Stimulated activated naive B cell treated with anti-CD40 and anti-IgM and Interleukin-4, amounts not matched to agents 10 μg/mL and 1 μg/mL and 100 μg/mL, for 72 hours (primary cell): ENCODE measurements around the gene KRTAP3-2.
"Not testable (repeated sequence)": the region's sequence is repeated elsewhere in the genome, so short reads cannot be mapped to it uniquely, and the experiment has no call there.

ENCODE experiments used
- ATAC-seq, 2 donors: fragments of 150-1000 bp; cut with Tn5 transposase; replicated peaks; 2 replicates each; pipeline ENCODE4 v1.10.0; 2021; ENCODE audit warnings: moderate library complexity in 1 of 2
- DNase-seq: peaks from one replicate; pipeline ENCODE4 v3.0.0; 2021
- H3K27ac Mint-ChIP-seq: one replicate; pipeline ENCODE4 v1.8.0; 2022; ENCODE audit warnings: mild to moderate bottlenecking, mixed read lengths
- H3K27me3 Mint-ChIP-seq, 2 donors: one replicate each; pipeline ENCODE4 v1.8.0; 2022; ENCODE audit warnings: mixed read lengths in 2 of 2
- H3K36me3 Mint-ChIP-seq, 2 donors: one replicate each; pipeline ENCODE4 v1.8.0; 2022; ENCODE audit warnings: mixed read lengths in 2 of 2, mild to moderate bottlenecking in 1 of 2
- H3K4me1 Mint-ChIP-seq, 2 donors: one replicate each; pipeline ENCODE4 v1.8.0; 2022; ENCODE audit warnings: mixed read lengths in 2 of 2, mild to moderate bottlenecking in 1 of 2
- H3K4me3 Mint-ChIP-seq, 2 donors: one replicate each; pipeline ENCODE4 v1.8.0; 2022; ENCODE audit warnings: mild to moderate bottlenecking in 2 of 2, mixed read lengths in 2 of 2, moderate library complexity in 1 of 2
- H3K9me3 Mint-ChIP-seq, 2 donors: one replicate each; pipeline ENCODE4 v1.8.0; 2022; ENCODE audit warnings: mixed read lengths in 2 of 2, mild to moderate bottlenecking in 1 of 2

The KRTAP3-2 gene

GRCh38 chr17:40999563-40999962 is at the start of gene KRTAP3-2:
Gene KRTAP3-2 (minus strand): TSS chr17:40999906. CDS start chr17:40999853, 53 bp downstream.
- ATAC-seq, H3K4me1 Mint-ChIP-seq, H3K27ac Mint-ChIP-seq, H3K4me3 Mint-ChIP-seq, H3K9me3 Mint-ChIP-seq, H3K36me3 Mint-ChIP-seq, DNase-seq: not testable (repeated sequence)
- peaks cover 30 to 42% of the 10 kb centered on the region in 2 donors for H3K27me3 Mint-ChIP-seq

GRCh38 chr17:41049110-41049509 is 49.4 kb upstream of the KRTAP3-2 start:
- Mint-ChIP-seq H3K4me1 (peaks cover 0 to 3% of the 10 kb centered on the region in 2 donors), H3K27ac (no peak overlapping the region), H3K36me3 (no peaks in the 10 kb centered on the region), H3K9me3 (peaks cover 4% of the 10 kb centered on the region in 2 donors), H3K4me3 (no peak overlapping the region), H3K27me3 (peaks cover 20 to 21% of the 10 kb centered on the region in 2 donors)
- ATAC-seq: no peak
- DNase-seq: no peak

DNA sequence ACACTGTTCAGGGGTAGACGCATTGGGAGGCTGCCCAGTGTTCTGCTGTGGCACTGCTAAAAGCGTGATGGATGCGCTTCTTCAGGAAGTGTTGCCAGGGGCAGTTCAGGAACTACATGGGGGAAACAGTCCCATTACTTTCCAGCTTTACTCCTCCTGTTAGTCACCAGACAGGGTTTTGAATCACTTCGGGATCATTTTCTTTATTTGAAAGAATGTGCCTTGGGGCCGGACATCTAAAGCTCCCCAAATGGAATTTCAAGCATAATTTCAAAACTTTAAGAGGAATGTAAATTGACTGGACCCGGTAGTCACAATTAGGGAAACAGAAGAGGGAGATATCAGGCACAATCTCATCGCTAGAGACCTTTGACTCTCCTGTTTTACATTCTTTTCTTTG is 48.7 kb upstream of the KRTAP3-2 start:
- H3K4me3 Mint-ChIP-seq: no peak overlapping the region
- H3K4me1 Mint-ChIP-seq: peaks cover 0 to 3% of the 10 kb centered on the region in 2 donors
- no peak overlapping the region for H3K27ac Mint-ChIP-seq
- DNase-seq (no peak), ATAC-seq (no peak)
- H3K36me3 Mint-ChIP-seq: no peaks in the 10 kb centered on the region
- peaks cover 5% of the 10 kb centered on the region in 2 donors for H3K9me3 Mint-ChIP-seq
- H3K27me3 Mint-ChIP-seq: peaks cover 18 to 25% of the 10 kb centered on the region in 2 donors

GRCh38 chr17:41046735-41047465 is 47.2 kb upstream of the KRTAP3-2 start, which contains the start of gene KRTAP2-1:
Gene KRTAP2-1 (minus strand): TSS chr17:41047316. CDS start chr17:41047267, 49 bp downstream.
- not testable (repeated sequence) for H3K36me3 Mint-ChIP-seq, H3K4me3 Mint-ChIP-seq, H3K27ac Mint-ChIP-seq, ATAC-seq, DNase-seq, H3K4me1 Mint-ChIP-seq
- Mint-ChIP-seq H3K27me3 (peaks cover 20 to 28% of the 10 kb centered on the region in 2 donors), H3K9me3 (peaks cover 4 to 12% of the 10 kb centered on the region in 2 donors)

DNA sequence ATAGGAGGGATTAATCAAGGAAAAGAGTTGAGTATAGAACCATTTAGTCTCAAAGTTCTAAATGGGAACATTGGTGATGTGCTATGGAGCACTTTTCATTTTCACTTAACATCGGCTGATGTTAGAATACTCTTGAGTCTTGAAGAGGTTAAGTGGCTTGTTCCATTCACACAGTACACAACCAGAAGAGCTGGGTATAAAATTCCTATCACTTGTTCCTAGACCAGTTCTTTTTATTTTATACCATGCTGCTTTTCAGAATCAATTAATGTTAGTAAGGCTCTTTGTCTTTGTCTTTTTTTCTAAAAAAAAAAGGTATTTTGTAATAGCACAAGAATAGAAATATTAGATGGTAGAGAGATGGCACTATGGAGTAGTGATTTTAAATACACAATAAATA is 43.2 kb upstream of the KRTAP3-2 start:
- Mint-ChIP-seq H3K9me3 (peaks cover 4 to 12% of the 10 kb centered on the region in 2 donors), H3K4me1 (no peaks in the 10 kb centered on the region), H3K4me3 (no peak overlapping the region), H3K27me3 (peaks cover 22 to 25% of the 10 kb centered on the region in 2 donors), H3K27ac (no peak overlapping the region), H3K36me3 (no peaks in the 10 kb centered on the region)
- no peak for DNase-seq
- ATAC-seq: no peak

DNA sequence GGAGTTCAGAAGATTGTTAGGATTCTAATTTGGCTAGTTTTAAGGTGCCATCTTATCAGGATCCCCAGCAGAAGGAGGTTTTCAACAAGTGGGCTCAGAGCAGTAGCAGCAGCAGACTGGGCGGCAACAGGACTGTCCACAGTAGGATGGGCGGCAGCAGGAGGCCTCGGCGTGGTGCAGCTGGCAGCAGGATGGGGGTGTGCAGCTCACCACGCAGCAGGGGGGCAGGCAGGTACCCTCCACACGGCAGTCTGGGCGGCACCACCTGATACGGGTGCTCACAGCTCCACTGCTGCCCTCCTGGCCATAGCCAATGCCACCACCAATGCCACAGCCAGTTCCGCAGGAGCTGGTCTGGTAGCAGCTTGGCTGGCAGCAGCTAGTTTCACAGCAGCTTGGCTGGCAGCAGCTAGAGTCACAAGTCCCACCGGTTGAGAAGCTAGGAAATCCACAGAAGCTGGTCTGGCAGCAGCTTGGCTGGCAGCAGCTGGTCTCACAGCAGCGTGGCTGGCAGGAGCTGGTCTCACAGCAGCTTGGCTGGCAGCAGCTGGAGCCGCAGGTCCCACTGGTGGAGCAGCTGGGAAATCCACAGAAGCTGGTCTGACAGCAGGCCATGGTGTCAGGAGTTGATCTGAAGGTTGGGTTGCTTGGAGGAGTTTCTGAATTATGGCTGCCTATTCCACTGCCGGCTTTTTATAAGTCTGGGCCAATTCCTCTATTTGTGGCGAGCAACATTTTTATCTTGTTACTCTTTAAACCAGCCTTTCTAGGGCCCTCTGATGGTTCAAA is 41.3 kb upstream of the KRTAP3-2 start, which contains the start of gene KRTAP1-1:
TSS of gene KRTAP1-1 (minus strand) at position 668 of the 789 bp plus-strand sequence. CDS start at position 615, 53 bp downstream.
- not testable (repeated sequence) for H3K4me1 Mint-ChIP-seq, H3K36me3 Mint-ChIP-seq, H3K27ac Mint-ChIP-seq, DNase-seq, H3K4me3 Mint-ChIP-seq, ATAC-seq
- Mint-ChIP-seq H3K9me3 (peaks cover 4 to 12% of the 10 kb centered on the region in 2 donors), H3K27me3 (peaks cover 15 to 26% of the 10 kb centered on the region in 2 donors)

DNA sequence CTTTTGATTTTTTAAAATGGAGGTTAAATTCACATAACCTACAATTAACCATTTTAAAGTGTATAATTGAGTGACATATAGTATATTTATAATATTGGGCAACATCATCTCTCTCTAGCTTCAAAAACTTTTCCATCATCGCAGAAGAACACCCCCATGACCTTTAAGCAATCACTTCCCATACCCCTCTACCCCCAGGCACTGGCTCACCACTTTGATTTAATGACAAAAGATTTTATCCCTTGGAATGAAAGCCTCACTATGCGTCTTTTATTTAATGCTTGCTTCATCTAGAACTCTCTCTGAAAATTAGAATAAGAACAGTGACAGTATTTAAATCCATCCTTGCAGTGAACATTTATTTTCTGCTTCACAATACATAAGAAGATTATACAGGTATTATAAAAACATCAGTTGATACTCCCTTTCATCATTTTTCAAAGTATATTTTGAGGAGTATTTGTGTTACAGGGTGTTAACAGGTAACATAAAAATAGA is 38.2 kb upstream of the KRTAP3-2 start:
- DNase-seq: no peak
- ATAC-seq: no peak
- Mint-ChIP-seq H3K9me3 (peaks cover 0 to 7% of the 10 kb centered on the region in 2 donors), H3K4me3 (no peak overlapping the region), H3K27ac (no peak overlapping the region), H3K4me1 (no peaks in the 10 kb centered on the region), H3K36me3 (no peaks in the 10 kb centered on the region), H3K27me3 (peaks cover 0 to 19% of the 10 kb centered on the region in 2 donors)

DNA sequence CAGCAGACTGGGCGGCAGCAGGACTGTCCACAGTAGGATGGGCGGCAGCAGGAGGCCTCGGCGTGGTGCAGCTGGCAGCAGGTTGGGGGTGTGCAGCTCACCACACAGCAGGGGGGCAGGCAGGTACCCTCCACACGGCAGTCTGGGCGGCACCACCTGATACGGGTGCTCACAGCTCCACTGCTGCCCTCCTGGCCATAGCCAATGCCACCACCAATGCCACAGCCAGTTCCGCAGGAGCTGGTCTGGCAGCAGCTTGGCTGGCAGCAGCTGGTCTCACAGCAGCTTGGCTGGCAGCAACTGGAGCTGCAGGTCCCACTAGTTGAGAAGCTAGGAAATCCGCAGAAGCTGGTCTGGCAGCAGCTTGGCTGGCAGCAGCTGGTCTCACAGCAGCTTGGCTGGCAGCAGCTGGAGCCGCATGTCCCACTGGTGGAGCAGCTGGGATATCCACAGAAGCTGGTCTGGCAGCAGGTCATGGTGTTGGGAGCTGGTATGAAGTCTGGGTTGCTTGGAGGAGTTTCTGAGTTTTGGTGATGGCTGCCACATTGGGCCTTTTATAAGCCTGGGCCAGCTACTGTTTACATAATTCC is 34.7 kb upstream of the KRTAP3-2 start, which contains the start of gene KRTAP1-3:
TSS of gene KRTAP1-3 (minus strand) at position 529 of the 590 bp plus-strand sequence. CDS start at position 476, 53 bp downstream.
- H3K27ac Mint-ChIP-seq, H3K36me3 Mint-ChIP-seq, DNase-seq, ATAC-seq, H3K9me3 Mint-ChIP-seq, H3K4me3 Mint-ChIP-seq, H3K4me1 Mint-ChIP-seq: not testable (repeated sequence)
- H3K27me3 Mint-ChIP-seq: peaks cover 6 to 12% of the 10 kb centered on the region in 2 donors

DNA sequence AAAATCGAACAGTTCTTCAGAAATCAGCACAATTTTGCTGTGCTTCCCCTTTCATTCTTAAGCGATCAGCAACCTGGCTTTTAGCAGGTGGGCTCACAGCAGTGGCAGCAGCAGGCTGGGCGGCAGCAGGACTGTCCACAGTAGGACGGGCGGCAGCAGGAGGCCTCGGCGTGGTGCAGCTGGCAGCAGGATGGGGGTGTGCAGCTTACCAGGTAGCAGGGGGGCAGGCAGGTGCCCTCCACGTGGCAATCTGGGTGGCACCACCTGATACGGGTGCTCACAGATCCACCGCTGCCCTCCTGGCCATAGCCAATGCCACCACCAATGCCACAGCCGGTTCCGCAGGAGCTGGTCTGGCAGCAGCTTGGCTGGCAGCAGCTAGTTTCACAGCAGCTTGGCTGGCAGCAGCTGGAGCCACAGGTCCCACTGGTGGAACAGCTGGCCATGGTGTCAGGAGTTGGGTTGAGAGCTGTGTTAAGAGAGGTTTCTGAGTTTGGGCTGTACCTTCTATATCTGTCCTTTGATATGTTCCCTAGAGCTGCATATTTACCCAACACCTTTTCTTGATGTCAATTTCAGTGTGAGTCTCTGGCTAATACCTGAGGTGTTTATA is 30.0 kb upstream of the KRTAP3-2 start, which contains the start of gene KRTAP1-4:
TSS of gene KRTAP1-4 (minus strand) at position 563 of the 613 bp plus-strand sequence. CDS start at position 446, 117 bp downstream.
- DNase-seq (no peak), ATAC-seq (no peak)
- Mint-ChIP-seq H3K4me3 (no peak within 1 kb of the TSS), H3K4me1 (no peaks in the 10 kb centered on the region), H3K27ac (no peak within 1 kb of the TSS), H3K9me3 (no peaks in the 10 kb centered on the region), H3K36me3 (no peaks in the 10 kb centered on the region), H3K27me3 (peaks cover 18 to 21% of the 10 kb centered on the region in 2 donors)

GRCh38 chr17:41026715-41027471 is 27.2 kb upstream of the KRTAP3-2 start, which contains the start of gene KRTAP1-5:
Gene KRTAP1-5 (minus strand): TSS chr17:41027208. CDS start chr17:41027155, 53 bp downstream.
- Mint-ChIP-seq H3K9me3 (no peaks in the 10 kb centered on the region), H3K36me3 (no peaks in the 10 kb centered on the region), H3K4me3 (no peak within 1 kb of the TSS), H3K27me3 (peaks cover 20 to 21% of the 10 kb centered on the region in 2 donors), H3K27ac (no peak within 1 kb of the TSS), H3K4me1 (no peaks in the 10 kb centered on the region)
- ATAC-seq (no peak), DNase-seq (no peak)

DNA sequence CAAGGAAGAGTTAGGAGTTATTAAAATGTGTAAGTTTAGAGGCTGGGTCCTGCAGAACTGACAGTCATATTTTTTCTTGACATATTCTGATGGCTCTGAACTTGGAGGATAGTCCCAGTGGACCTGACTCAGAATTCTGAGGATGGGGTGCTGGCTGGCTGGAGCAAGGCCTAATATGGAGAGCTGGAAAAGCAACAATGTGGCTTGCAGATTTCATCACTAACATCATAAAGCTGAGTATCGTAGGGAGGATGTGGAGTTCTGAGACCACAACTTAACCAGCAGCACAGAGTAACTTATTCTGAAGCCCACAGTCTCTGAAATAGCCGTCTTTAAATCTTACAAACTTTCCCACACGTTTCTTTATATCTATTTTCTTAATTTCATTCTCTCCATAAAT is 25.0 kb upstream of the KRTAP3-2 start:
- Mint-ChIP-seq H3K27me3 (peaks cover 20 to 21% of the 10 kb centered on the region in 2 donors), H3K36me3 (peaks cover 0 to 4% of the 10 kb centered on the region in 2 donors), H3K4me1 (no peaks in the 10 kb centered on the region), H3K9me3 (peaks cover 4 to 5% of the 10 kb centered on the region in 2 donors), H3K27ac (no peak overlapping the region), H3K4me3 (no peak overlapping the region)
- DNase-seq (no peak), ATAC-seq (no peak)

GRCh38 chr17:41020336-41020735 is 20.6 kb upstream of the KRTAP3-2 start:
- Mint-ChIP-seq H3K4me3 (no peak overlapping the region), H3K27me3 (peaks cover 6 to 9% of the 10 kb centered on the region in 2 donors), H3K4me1 (peaks cover 4 to 6% of the 10 kb centered on the region in 2 donors), H3K9me3 (peaks cover 4 to 5% of the 10 kb centered on the region in 2 donors), H3K36me3 (peaks cover 0 to 4% of the 10 kb centered on the region in 2 donors), H3K27ac (no peak overlapping the region)
- ATAC-seq (no peak), DNase-seq (no peak)

GRCh38 chr17:41019415-41019814 is 19.7 kb upstream of the KRTAP3-2 start:
- ATAC-seq (no peak), DNase-seq (no peak)
- Mint-ChIP-seq H3K4me3 (no peak overlapping the region), H3K9me3 (peaks cover 4 to 5% of the 10 kb centered on the region in 2 donors), H3K27me3 (peaks cover 5 to 6% of the 10 kb centered on the region in 2 donors), H3K36me3 (peaks cover 0 to 4% of the 10 kb centered on the region in 2 donors), H3K27ac (no peak overlapping the region), H3K4me1 (peaks cover 4 to 8% of the 10 kb centered on the region in 2 donors)
